Measurements from ENCODE around the gene OSBPL10. TPM values are rescaled to one million over a fixed set of nuclear protein-coding genes. Genes with fewer than 3 reads are reported as not detected.

The OSBPL10 gene
- total and polyA plus RNA-seq, 2 of the 8 experiments (the other 6 are each of a cell fraction or from before 2014, with no cell fraction given): 26.2 to 86.7 TPM

GRCh38 chr3:31709005-31709404 is 272.1 kb downstream of the OSBPL10 start:
- Histone ChIP-seq H3K4me3 (ENCODE audit: extremely low read depth in 1 of 4, insufficient read depth in 2 of 4, low read depth in 3 of 4, low read length in 4 of 4) (no peak overlapping the region), H2BK20ac (ENCODE audit: low read length) (no peak overlapping the region), H3K79me1 (ENCODE audit: low read depth, low read length) (no peaks in the 10 kb centered on the region; the same call in 1 of the 2 replicates), H3K27me3 (replicated peaks in 1 of 4; ENCODE audit: control insufficient read depth in 3 of 4, extremely low read depth in 1 of 4, insufficient read depth in 3 of 4, low read length in 3 of 4) (no peaks in the 10 kb centered on the region), H2BK5ac (ENCODE audit: low read depth, low read length) (no peak overlapping the region), H2BK120ac (replicated peaks; ENCODE audit: low read depth, low read length) (no peak overlapping the region), H3K4ac (replicated peaks; ENCODE audit: insufficient read length, low read depth, low read length) (no peak overlapping the region), H3K23ac (ENCODE audit: insufficient read length) (no peak overlapping the region), H3K9ac (replicated peaks in 1 of 4; ENCODE audit: extremely low read depth in 1 of 4, low read depth in 3 of 4, low read length in 3 of 4) (no peak overlapping the region), H4K5ac (ENCODE audit: insufficient read length, low read depth, low read length) (no peak overlapping the region), H3K79me2 (ENCODE audit: control insufficient read depth in 1 of 2, insufficient read depth in 2 of 2, low read length in 2 of 2) (no peaks in the 10 kb centered on the region; a peak in 2 of 4 replicates), H3K36me3 (ENCODE audit: control insufficient read depth in 2 of 4, insufficient read depth in 4 of 4, low read length in 3 of 4) (no peaks in the 10 kb centered on the region), H3K27ac (ENCODE audit: low read depth, low read length) (no peak overlapping the region), H4K20me1 (replicated peaks in 1 of 2; ENCODE audit: control insufficient read depth in 1 of 2, insufficient read depth in 2 of 2, low read length in 2 of 2) (peaks cover 0 to 1% of the 10 kb centered on the region in 2 experiments), H3K14ac (ENCODE audit: insufficient read length) (no peak overlapping the region), H2AK5ac (ENCODE audit: low read depth, low read length) (no peak overlapping the region), H3K18ac (ENCODE audit: extremely low read depth, low read length) (no peak overlapping the region), H4K91ac (replicated peaks; ENCODE audit: insufficient read length, low read length) (no peak overlapping the region), H3K4me1 (replicated peaks in 1 of 4; ENCODE audit: control insufficient read depth in 3 of 4, insufficient read depth in 4 of 4, low read length in 3 of 4) (peaks cover 0 to 3% (median 0%) of the 10 kb centered on the region in 4 experiments; a peak in 1 of 7 replicates), H2AFZ (ENCODE audit: low read length) (no peak overlapping the region), H3K56ac (replicated peaks; ENCODE audit: insufficient read length, low read depth, low read length) (no peak overlapping the region), H3K9me3 (ENCODE audit: insufficient read depth in 2 of 2, low read depth in 1 of 2, low read length in 1 of 2) (no peaks in the 10 kb centered on the region), H3K4me2 (ENCODE audit: insufficient read depth in 1 of 2, low read depth in 2 of 2, low read length in 2 of 2) (no peak overlapping the region), H2BK15ac (ENCODE audit: low read length) (no peak overlapping the region), H3K23me2 (ENCODE audit: low read depth, low read length) (no peaks in the 10 kb centered on the region), H4K8ac (ENCODE audit: extremely low read depth, insufficient read depth, low read length) (no peak overlapping the region), H2BK12ac (ENCODE audit: low read depth, low read length) (no peak overlapping the region)
- POLR2A ChIA-PET (ENCODE audit: partially characterized antibody): interaction anchor here (1.6 kb wide), 1 partner anchor 12 kb away, joined by 3 read pairs; no protein-coding TSS in a partner anchor
- FAIRE-seq (no peak), DNase-seq (ENCODE audit: low read depth in 1 of 2, low spot score in 2 of 2) (no peak)
- no peak for TF ChIP-seq POLR2AphosphoS5 (IDR thresholded peaks at IDR 0.05; ENCODE audit: low read depth, low read length)
- TF ChIP-seq SRF (IDR thresholded peaks at IDR 0.05; ENCODE audit: low read depth, low read length): no peak
- TF ChIP-seq RXRA (IDR thresholded peaks at IDR 0.05; ENCODE audit: insufficient read depth, low read depth, low read length): no peak
- TF ChIP-seq BCL11A (IDR thresholded peaks at IDR 0.05; ENCODE audit: low read depth in 2 of 2, low read length in 2 of 2): no peak
- TF ChIP-seq E2F6 (IDR thresholded peaks at IDR 0.05): no peak
- no peak for TF ChIP-seq CTCF (IDR thresholded peaks at IDR 0.05; ENCODE audit: control extremely low read depth in 1 of 3, insufficient read depth in 1 of 3, low read depth in 1 of 3, low read length in 3 of 3)
- TF ChIP-seq MAFK (IDR thresholded peaks at IDR 0.05; ENCODE audit: low read depth, low read length): no peak
- WGBS, 2 experiments (ENCODE audit: extremely low coverage in 1 of 2, insufficient coverage in 1 of 2, insufficient read length in 1 of 2, insufficient replicate concordance in 2 of 2, low coverage in 1 of 2, low lambda C conversion rate in 2 of 2, missing lambda C conversion rate in 1 of 2): 93% methylated on average over 9 of the region's 9 CpGs; no CpG with 5 or more reads in 1 of the 2 experiments
- CTCF ChIA-PET (ENCODE audit: partially characterized antibody): interaction anchor here (1.1 to 2.1 kb wide), 2 partner anchors 13 to 17 kb away, joined by 3 to 6 read pairs; no protein-coding TSS in a partner anchor
